Endothelial cell of umbilical vein (primary cell): ENCODE data around the gene LYRM7. TPM values are rescaled to one million over a fixed set of nuclear protein-coding genes. Genes with fewer than 3 reads are reported as not detected.
"Not testable (repeated sequence)": the region's sequence is repeated elsewhere in the genome, so short reads cannot be mapped to it uniquely, and the experiment has no call there.

Source experiments
- Bru-seq: library from RNA; stranded (reverse); fragments of 400-500 nt; gene quantifications from one replicate; lab custom pipeline; 2021; lab: Mats Ljungman, UMichigan
- BruChase-seq, 2 experiments: library from RNA; stranded (reverse); fragments of 400-500 nt; gene quantifications; one replicate each; lab custom pipeline; 2021; lab: Mats Ljungman, UMichigan
- BruUV-seq: library from RNA; stranded (reverse); fragments of 400-500 nt; replicated peaks from 2 replicates; lab custom pipeline; 2021; lab: Mats Ljungman, UMichigan
- CTCF ChIA-PET: fragments of 300-600, 350-600 bp; sonication (Branson Sonifier 250); formaldehyde crosslinking; loops from one replicate; lab custom pipeline; 2021; ENCODE audit warnings: antibody characterized with exemption, inconsistent platforms; lab: Charles Lee
- POLR2A ChIA-PET: fragments of 300-600, 350-600 bp; sonication (Branson Sonifier 250); formaldehyde crosslinking; loops from one replicate; lab custom pipeline; 2021; ENCODE audit warnings: antibody characterized with exemption, inconsistent platforms; lab: Charles Lee
- DNase-seq: peaks from one replicate; pipeline ENCODE4 v3.0.0-alpha.2; 2011; ENCODE audit warnings: low read depth, low spot score
- FAIRE-seq: peaks from 2 replicates; lab custom pipeline; 2011; peaks lifted over from hg19 to GRCh38; lab: Jason Lieb, UNC
- H2AFZ ChIP-seq: 2 replicates; pipeline ENCODE4 v1.6.0; 2012; ENCODE audit warnings: low read depth, low read length, control low read depth, inconsistent platforms
- H3K27ac ChIP-seq: 2 replicates; pipeline ENCODE4 v1.5.1; 2011; ENCODE audit warnings: low read depth, mild to moderate bottlenecking, control low read depth, low read length, moderate library complexity; ENCODE audit not compliant: insufficient read depth
- H3K27me3 ChIP-seq, 2 experiments: 2 replicates each; pipeline versions ENCODE4 v1.6.0 to v1.6.1; 2011; ENCODE audit warnings: low read length in 2 of 2, mixed read lengths in 1 of 2; ENCODE audit not compliant: control insufficient read depth in 2 of 2, insufficient read depth in 2 of 2
- H3K36me3 ChIP-seq, 2 experiments: 2 replicates in 1 of 2; 3 replicates in 1 of 2; pipeline ENCODE4 v1.5.1; 2011; ENCODE audit warnings: low read length in 2 of 2, mild to moderate bottlenecking in 1 of 2, moderate library complexity in 1 of 2; ENCODE audit not compliant: control insufficient read depth in 2 of 2, insufficient read depth in 2 of 2; ENCODE audit errors: extremely low read depth in 1 of 2
- H3K4me1 ChIP-seq: 3 replicates; pipeline ENCODE4 v1.5.1; 2011; ENCODE audit warnings: mild to moderate bottlenecking, low read length; ENCODE audit not compliant: control insufficient read depth, insufficient read depth; ENCODE audit errors: extremely low read depth
- H3K4me2 ChIP-seq: 2 replicates; pipeline ENCODE4 v1.6.1; 2011; ENCODE audit warnings: low read length, control low read depth, mixed read lengths; ENCODE audit not compliant: insufficient read depth
- H3K4me3 ChIP-seq, 3 experiments: fragments of 200-600 bp in 1 of 3; sonication (generic), shearing (Covaris generic) in 1 of 3; replicated peaks in 1 of 3; 2 replicates each; pipeline ENCODE4 v1.5.1; 2011 to 2016; ENCODE audit warnings: control low read depth in 3 of 3, low read length in 3 of 3, mild to moderate bottlenecking in 2 of 3, inconsistent platforms in 1 of 3, low read depth in 1 of 3, moderate library complexity in 1 of 3; ENCODE audit not compliant: insufficient read depth in 1 of 3
- H3K79me2 ChIP-seq: 2 replicates; pipeline ENCODE4 v1.6.0; 2012; ENCODE audit warnings: low read length, inconsistent platforms; ENCODE audit not compliant: control insufficient read depth, insufficient read depth
- H3K9ac ChIP-seq: replicated peaks from 2 replicates; pipeline ENCODE3; 2011; ENCODE audit warnings: low read length, control low read depth; ENCODE audit not compliant: insufficient read depth; ENCODE audit errors: extremely low read depth
- H3K9me1 ChIP-seq: replicated peaks from 3 replicates; pipeline ENCODE4 v1.6.0; 2011; ENCODE audit warnings: mild to moderate bottlenecking, low read length; ENCODE audit not compliant: control insufficient read depth, insufficient read depth; ENCODE audit errors: extremely low read depth
- H3K9me3 ChIP-seq: replicated peaks from 2 replicates; pipeline ENCODE4 v1.5.1; 2012; ENCODE audit warnings: low read length, inconsistent platforms; ENCODE audit not compliant: control insufficient read depth, insufficient read depth
- H4K20me1 ChIP-seq: replicated peaks from 2 replicates; pipeline ENCODE3; 2011; ENCODE audit warnings: mild to moderate bottlenecking, low read length; ENCODE audit not compliant: control insufficient read depth, insufficient read depth; ENCODE audit errors: extremely low read depth
- CTCF ChIP-seq, 2 donors: IDR thresholded peaks; 1 replicate in 1 of 2; 2 replicates in 1 of 2; pipeline ENCODE4 v1.5.1; 2011; ENCODE audit warnings: low read length in 2 of 2, mild to moderate bottlenecking in 2 of 2, moderate library complexity in 2 of 2, control low read depth in 1 of 2, inconsistent platforms in 1 of 2, low read depth in 1 of 2; ENCODE audit not compliant: insufficient read depth in 1 of 2; ENCODE audit errors: extremely low read depth in 1 of 2
- EZH2 ChIP-seq: IDR thresholded peaks from 2 replicates; pipeline ENCODE4 v1.6.1; 2012; ENCODE audit warnings: borderline replicate concordance, low read depth, mild to moderate bottlenecking, moderate library complexity, low read length, inconsistent platforms; ENCODE audit not compliant: severe bottlenecking
- FOS ChIP-seq: IDR thresholded peaks from 2 replicates; pipeline ENCODE4 v1.6.1; 2011; ENCODE audit warnings: mild to moderate bottlenecking, low read length, moderate library complexity, borderline replicate concordance; ENCODE audit not compliant: insufficient read depth
- GATA2 ChIP-seq: IDR thresholded peaks from 2 replicates; pipeline ENCODE4 v1.7.0; 2011; ENCODE audit warnings: low read depth, mild to moderate bottlenecking, moderate library complexity, mixed read lengths, low read length; ENCODE audit not compliant: insufficient read length, insufficient read depth
- JUN ChIP-seq: IDR thresholded peaks from 2 replicates; pipeline ENCODE4 v1.6.1; 2011; ENCODE audit warnings: borderline replicate concordance, low read depth; ENCODE audit not compliant: insufficient read length, insufficient read depth
- MAX ChIP-seq: IDR thresholded peaks from 2 replicates; pipeline ENCODE4 v1.6.1; 2011; ENCODE audit not compliant: insufficient read depth, insufficient read length
- MYC ChIP-seq: IDR thresholded peaks from one replicate; pipeline ENCODE4 v1.6.1; 2011; ENCODE audit warnings: mild to moderate bottlenecking, low read depth, low read length
- POLR2A ChIP-seq: IDR thresholded peaks from 2 replicates; pipeline ENCODE4 v1.6.1; 2012; ENCODE audit warnings: low read depth, mild to moderate bottlenecking, control low read depth, low read length
- POLR2AphosphoS5 ChIP-seq: IDR thresholded peaks from 2 replicates; pipeline ENCODE4 v1.6.1; 2012; ENCODE audit warnings: low read depth, mild to moderate bottlenecking, control low read depth, low read length, moderate library complexity; ENCODE audit not compliant: insufficient read depth
- dilution Hi-C: fragments of 300-500 bp; cut with MboI; formaldehyde crosslinking; loops from one replicate; pipeline ENCODE4 v1.15.0; 2019; ENCODE audit warnings: low sequenced_read_pairs; ENCODE audit not compliant: extremely low pct_ligation_motif_present
- intact Hi-C: fragments of 100-400 bp; cut with micrococcal nuclease; formaldehyde crosslinking; loops from one replicate; pipeline ENCODE4 v1.10.0; 2022
- long read RNA-seq: library from polyadenylated mRNA; stranded (forward); transcript quantifications from one replicate; pipeline ENCODE4 v2.0.0, GENCODE V29; 2021
- polyA minus RNA-seq, 3 experiments: library from RNA; depleted of rRNA, polyadenylated mRNA; stranded (reverse); fragments of >200 nt; gene quantifications; 1 replicate in 1 of 3; 2 replicates in 2 of 3; pipeline ENCODE4 v1.2.3, GENCODE V29; 2011
- polyA plus RNA-seq, 4 experiments: library from polyadenylated mRNA; depleted of rRNA in 3 of 4; stranded (reverse) in 3 of 4; unstranded in 1 of 4; fragments of >200 nt; gene quantifications; 2 replicates each; pipeline versions ENCODE4 v1.2.1 to v1.2.3, GENCODE V29; 2011 to 2012; ENCODE audit warnings: missing spikeins in 1 of 4
- total RNA-seq: library from RNA; stranded (reverse); gene quantifications from 2 replicates; pipeline ENCODE4 v1.2.3, GENCODE V29; 2021

LYRM7 gene
- total RNA-seq (5.5 and 7.5 TPM in 2 replicates), polyA plus RNA-seq (0.88 and 1.1 TPM in 2 replicates), polyA minus RNA-seq (0.87 and 1.2 TPM in 2 replicates), Bru-seq, nascent RNA (percentile 54 among the genes with signal in this experiment), BruChase-seq, experiment 1, labeled RNA remaining after a 6-hour chase (percentile 55 among the genes with signal in this experiment), BruChase-seq, experiment 2, labeled RNA remaining after a 2-hour chase (percentile 54 among the genes with signal in this experiment)
- polyA plus RNA-seq (2011; cell fraction: cytosol; rRNA removed) = 1.4 and 2.2 TPM in 2 replicates
- polyA plus RNA-seq (2011; cell fraction: nucleus; rRNA removed) = 0.81 and 1.4 TPM in 2 replicates
- polyA plus RNA-seq (2012) = 2.3 and 6.9 TPM in 2 replicates
- polyA minus RNA-seq (2011; cell fraction: cytosol; rRNA and poly(A)+ RNA removed) = 3.4 TPM
- 0.43 and 0.87 TPM in 2 replicates for polyA minus RNA-seq (2011; cell fraction: nucleus; rRNA and poly(A)+ RNA removed)
- long read RNA-seq, full-length matches to known transcripts = 52 of 58 reads
- long read RNA-seq, partial matches to known transcripts = 4 of 58 reads
- long read RNA-seq, other reads (novel, unspliced or antisense) = 2 of 58 reads

- Histone ChIP-seq H3K4me2 (peak within 1 kb of the TSS; percentile 94), H3K27me3 (no peaks in the 10 kb centered on the region), H3K36me3 (no peaks in the 10 kb centered on the region), H3K9me3 (no peaks in the 10 kb centered on the region), H3K4me3 (peak within 1 kb of the TSS; percentile 38 to 81 (median 48)), H4K20me1 (no peaks in the 10 kb centered on the region), H3K27ac (peak within 1 kb of the TSS; percentile 6), H3K9ac (peak within 1 kb of the TSS; percentile 60), H3K79me2 (no peaks in the 10 kb centered on the region), H3K9me1 (no peaks in the 10 kb centered on the region), H2AFZ (peak within 1 kb of the TSS; percentile 75), H3K4me1 (peaks cover 12% of the 10 kb centered on the region)
- intact Hi-C loops (loop anchor here (1.0 to 5.0 kb wide), 2 partner anchors 93 to 467 kb away; partner anchors contain the start of gene RAPGEF6), dilution Hi-C loops (no loop called here)
- ChIA-PET POLR2A (no interaction called here), CTCF (interaction anchor here (1.4 kb wide), 1 partner anchor 51 kb away, joined by 3 read pairs; no protein-coding TSS in a partner anchor)
- TF ChIP-seq POLR2A (peak; percentile 89), MYC (no peak), GATA2 (no peak), MAX (no peak), EZH2 (no peak), CTCF (IDR thresholded peaks at IDR 0.05; ENCODE audit: extremely low read depth in 1 of 2, insufficient read depth in 1 of 2, low read depth in 1 of 2, low read length in 2 of 2) (no peak), POLR2AphosphoS5 (peak; percentile 69), FOS (no peak), JUN (no peak)
- peak; percentile 99 for DNase-seq
- FAIRE-seq = peak; percentile 97
- BruUV-seq = no TSS peak
These were observed at the start of gene LYRM7 for GRCh38 chr5:131170540-131171275. Gene LYRM7 (plus strand): TSS chr5:131170944. CDS start chr5:131171021, 77 bp downstream.

- not testable (repeated sequence) for FAIRE-seq, H3K9me3 ChIP-seq
These were observed 43.5 kb upstream of the LYRM7 start for GRCh38 chr5:131127244-131127643.

More at GRCh38 chr5:131127244-131127643, 43.5 kb upstream of the LYRM7 start:
- POLR2A ChIA-PET, H3K36me3 ChIP-seq, intact Hi-C loops, H3K4me1 ChIP-seq, H4K20me1 ChIP-seq, BruUV-seq, H3K4me3 ChIP-seq, H3K27me3 ChIP-seq, H3K27ac ChIP-seq, H3K4me2 ChIP-seq, H3K79me2 ChIP-seq, CTCF ChIA-PET, H2AFZ ChIP-seq, H3K9ac ChIP-seq, H3K9me1 ChIP-seq, DNase-seq, dilution Hi-C loops: not testable (repeated sequence)
